Stimulated activated CD8-positive, alpha-beta memory T cell treated with anti-CD3 and anti-CD28 coated beads, Interleukin-12 subunit alpha, Interleukin-12 subunit beta, amount 100 ng/mL, for 1 hour (primary cell): ENCODE measurements around the gene PTGIR.

Experiments used
- DNase-seq: peaks from one replicate; pipeline ENCODE4 v3.0.0-alpha.2; 2020; ENCODE audit warnings: low read depth

The PTGIR gene

GRCh38 chr19:46615966-46616365, 8.9 kb downstream of the PTGIR start:
- DNase-seq = no peak

GRCh38 chr19:46614114-46614722, 10.7 kb downstream of the PTGIR start:
- peak; percentile 73 for DNase-seq

DNA sequence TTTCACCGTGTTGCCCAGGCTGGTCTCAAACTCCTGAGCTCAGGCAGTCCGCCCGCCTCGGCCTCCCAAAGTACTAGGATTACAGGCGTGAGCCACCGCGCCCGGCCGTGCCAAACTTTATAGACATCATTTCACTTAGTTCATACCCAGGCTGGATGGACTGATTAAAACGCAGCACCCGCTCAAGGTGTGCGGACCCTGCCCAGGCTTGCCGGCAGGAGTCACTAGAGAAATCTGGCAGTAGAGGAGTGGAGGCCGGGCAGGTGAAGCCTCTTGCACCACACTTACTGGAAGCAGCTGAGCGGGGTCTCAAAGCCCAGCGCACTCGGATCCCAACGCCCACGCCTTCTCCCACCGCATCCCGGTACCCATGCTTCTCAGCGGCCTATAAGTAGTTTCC, 11.4 kb downstream of the PTGIR start:
- DNase-seq = no peak

DNA sequence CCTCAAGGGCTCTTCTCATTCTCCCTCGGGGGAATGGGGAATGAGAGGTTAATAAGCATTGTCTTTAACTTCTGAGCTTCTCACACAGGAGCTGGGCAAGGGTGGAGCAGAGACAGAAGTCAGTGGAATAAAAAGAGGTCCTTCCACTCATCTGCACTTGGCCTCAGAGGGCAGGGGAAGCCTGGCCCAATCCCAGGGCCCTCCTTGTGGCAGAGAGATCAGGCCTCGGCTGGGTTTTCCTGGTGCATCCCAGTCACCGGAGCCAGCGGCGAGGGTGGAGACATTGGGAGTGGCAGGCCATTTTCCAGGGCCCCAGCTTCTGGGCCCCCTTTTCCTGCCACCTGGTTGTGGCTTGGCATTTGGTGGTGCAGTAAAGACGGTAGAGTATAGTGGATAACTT, 13.1 kb downstream of the PTGIR start:
- DNase-seq = no peak

DNA sequence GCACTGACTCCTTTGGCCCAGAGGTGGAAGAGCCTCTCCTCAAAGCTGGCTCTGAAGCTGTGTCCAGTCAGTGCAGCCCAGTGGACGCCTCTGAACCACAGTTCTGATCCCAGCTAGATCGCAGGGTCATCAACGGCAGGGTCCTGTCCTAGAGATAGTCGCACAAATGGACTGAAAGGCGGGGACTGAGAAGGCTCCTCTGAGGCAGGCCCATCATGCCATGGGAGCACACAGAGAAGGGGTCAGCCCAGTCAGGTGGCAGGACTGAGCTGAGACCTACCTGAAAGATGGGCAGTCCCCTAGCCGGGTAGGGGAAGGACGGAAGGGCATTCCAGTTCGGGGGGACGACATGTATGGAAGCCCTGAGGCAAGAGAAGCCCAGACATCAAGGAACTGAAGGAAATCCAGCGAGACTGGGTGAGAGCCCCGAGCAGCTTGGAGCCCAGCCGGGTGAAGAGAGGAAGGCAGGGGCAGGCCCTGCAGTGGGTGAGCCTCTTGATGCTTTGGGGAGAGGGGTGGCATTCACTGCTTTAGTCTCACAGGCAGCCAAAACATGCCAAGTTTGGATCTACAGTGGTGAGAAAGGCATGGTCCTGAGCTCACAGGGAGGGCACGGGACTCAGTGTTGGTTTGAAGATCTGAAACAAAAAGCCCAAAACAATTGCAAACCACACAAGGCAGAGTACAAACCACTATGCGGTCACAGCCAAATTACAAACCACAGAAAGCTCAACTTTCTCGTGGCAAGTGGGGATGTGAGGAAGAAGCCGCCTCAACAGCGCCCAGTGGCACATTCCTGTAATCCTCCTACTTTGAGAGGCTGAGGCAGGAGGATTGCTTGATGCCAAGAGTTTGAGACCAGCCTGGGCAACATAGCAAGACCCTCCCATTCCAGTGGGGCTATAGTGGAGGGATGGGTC, 13.8 kb downstream of the PTGIR start:
- DNase-seq = no peak

DNA sequence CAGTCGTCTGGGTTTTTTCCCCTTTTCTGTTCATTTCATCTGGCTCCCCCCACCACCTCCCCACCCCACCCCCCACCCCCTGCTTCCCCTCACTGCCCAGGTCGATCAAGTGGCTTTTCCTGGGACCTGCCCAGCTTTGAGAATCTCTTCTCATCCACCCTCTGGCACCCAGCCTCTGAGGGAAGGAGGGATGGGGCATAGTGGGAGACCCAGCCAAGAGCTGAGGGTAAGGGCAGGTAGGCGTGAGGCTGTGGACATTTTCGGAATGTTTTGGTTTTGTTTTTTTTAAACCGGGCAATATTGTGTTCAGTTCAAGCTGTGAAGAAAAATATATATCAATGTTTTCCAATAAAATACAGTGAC, 14.5 kb downstream of the PTGIR start:
- no peak for DNase-seq

DNA sequence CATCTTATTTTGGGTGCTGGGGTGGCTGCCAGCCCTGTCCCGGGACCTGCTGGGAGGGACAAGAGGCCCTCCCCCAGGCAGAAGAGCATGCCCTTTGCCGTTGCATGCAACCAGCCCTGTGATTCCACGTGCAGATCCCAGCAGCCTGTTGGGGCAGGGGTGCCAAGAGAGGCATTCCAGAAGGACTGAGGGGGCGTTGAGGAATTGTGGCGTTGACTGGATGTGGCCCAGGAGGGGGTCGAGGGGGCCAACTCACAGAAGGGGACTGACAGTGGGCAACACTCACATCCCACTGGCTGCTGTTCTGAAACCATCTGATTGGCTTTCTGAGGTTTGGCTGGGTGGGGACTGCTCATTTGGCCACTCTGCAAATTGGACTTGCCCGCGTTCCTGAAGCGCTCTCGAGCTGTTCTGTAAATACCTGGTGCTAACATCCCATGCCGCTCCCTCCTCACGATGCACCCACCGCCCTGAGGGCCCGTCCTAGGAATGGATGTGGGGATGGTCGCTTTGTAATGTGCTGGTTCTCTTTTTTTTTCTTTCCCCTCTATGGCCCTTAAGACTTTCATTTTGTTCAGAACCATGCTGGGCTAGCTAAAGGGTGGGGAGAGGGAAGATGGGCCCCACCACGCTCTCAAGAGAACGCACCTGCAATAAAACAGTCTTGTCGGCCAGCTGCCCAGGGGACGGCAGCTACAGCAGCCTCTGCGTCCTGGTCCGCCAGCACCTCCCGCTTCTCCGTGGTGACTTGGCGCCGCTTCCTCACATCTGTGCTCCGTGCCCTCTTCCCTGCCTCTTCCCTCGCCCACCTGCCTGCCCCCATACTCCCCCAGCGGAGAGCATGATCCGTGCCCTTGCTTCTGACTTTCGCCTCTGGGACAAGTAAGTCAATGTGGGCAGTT, 15.1 kb downstream of the PTGIR start:
- DNase-seq = no peak

DNA sequence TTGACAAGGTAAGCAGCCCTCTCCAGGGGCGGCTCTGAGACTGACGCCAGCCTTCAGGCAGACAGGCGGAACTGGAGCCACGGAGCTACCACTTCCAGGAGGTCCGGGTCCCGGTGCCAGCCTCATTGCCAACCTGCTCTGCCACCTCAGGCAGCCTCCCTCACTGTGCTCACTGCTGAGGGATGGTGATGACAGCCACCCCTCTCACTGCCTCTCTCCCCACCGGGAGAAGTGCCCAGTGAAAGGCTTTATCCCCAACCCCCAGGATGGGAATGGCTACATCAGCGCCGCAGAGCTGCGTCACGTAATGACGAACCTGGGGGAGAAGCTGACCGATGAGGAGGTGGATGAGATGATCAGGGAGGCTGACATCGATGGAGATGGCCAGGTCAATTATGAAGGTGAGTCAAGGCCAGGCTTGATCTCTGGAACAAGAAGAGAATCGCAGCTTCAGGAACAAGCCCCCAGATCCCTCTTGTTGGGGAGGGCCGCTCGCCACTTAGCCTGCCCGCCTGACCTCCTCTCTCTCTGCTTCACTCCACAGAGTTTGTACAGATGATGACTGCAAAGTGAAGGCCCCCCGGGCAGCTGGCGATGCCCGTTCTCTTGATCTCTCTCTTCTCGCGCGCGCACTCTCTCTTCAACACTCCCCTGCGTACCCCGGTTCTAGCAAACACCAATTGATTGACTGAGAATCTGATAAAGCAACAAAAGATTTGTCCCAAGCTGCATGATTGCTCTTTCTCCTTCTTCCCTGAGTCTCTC, 16.1 kb downstream of the PTGIR start:
- DNase-seq = no peak

DNA sequence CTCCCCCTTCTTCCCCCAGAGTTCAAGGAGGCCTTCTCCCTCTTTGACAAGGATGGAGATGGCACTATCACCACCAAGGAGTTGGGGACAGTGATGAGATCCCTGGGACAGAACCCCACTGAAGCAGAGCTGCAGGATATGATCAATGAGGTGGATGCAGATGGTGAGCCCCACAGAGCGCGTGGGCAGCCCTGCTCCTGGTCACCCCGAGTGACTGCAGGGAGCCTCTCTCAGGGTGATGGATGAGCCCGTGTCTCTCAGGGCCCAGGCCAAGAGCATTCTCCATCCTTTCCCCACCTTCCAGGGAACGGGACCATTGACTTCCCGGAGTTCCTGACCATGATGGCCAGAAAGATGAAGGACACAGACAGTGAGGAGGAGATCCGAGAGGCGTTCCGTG, 16.7 kb downstream of the PTGIR start:
- DNase-seq = no peak

- no peak for DNase-seq
These were observed 17.4 kb downstream of the PTGIR start for GRCh38 chr19:46607448-46607841.

- no peak for DNase-seq
These were observed 18.0 kb downstream of the PTGIR start for GRCh38 chr19:46606681-46607447.

GRCh38 chr19:46606019-46606418, 18.9 kb downstream of the PTGIR start:
- no peak for DNase-seq

DNA sequence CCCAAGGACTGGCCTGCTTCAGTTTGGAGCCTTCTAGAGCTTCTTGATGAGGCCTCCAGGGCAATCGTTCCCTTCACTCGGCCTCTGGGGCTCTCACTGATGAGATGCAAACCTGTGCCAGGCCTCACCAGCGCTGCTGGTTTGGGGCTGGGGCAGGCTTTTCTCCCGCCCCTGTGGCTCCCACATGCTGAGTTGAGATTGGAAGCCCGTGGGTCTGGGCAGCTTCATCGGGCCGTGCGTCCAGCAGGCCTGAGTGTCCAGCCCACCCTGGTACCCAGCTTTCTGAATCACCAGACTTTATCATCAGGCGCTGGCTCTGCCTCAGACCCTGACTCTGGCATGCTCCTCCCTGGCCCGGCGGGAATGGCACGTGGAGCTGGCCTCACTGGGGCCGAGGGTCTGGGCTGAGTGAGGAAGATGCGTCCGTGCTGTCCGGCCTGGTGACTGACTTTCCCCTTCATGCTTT, 19.5 kb downstream of the PTGIR start:
- DNase-seq = no peak

DNA sequence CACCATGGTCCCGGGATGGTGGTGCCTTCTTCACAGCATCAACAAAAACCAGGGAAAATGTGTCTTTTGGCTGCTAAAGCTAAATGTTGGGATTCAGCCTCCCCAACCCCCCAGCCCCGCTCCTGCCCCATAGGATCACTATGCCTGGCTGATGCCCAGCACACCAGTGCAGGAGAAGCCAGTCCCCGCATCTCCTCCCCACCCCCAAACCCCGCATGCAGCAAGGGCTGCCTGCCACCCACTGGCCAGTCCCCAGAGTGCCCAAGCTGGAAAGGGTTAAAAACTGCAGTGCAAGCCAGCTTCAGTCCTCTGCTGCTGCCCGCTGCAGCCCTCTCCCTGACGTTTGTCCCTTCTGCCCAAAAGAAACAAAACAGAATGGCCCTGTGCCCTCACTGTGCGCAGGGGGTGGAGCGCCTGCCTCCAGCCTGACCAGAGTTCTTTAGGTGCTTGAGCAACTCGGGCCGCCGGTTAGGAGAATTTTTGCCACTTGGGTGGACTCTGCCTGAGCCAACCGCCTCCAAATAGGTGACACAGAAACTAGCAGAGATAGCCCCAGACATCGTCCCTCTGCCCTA, 20.0 kb downstream of the PTGIR start:
- DNase-seq = no peak

DNA sequence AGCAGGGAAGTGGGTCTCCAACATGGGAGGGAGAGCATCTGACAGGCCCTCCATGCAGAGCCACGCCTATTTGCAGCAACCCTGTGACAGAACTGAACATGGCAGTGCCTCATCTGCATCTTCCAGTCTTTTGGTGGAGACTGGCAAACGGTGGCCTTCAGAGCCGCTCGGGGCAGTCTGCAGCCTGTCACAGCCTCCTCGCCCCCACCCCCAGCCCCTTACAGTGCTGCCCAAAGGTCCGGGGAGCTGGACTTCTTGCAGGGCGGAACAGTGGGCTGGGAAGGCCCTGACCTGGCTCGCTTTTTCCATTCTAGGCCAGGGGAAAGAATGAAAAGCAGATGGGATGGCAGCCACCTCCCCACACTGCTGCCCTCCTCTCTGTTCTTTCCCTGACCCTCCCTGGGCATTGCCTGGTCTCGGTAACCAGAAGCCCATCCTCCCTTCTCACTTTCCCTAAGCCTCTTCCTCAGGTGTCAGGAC, 21.1 kb downstream of the PTGIR start:
- DNase-seq = no peak

DNA sequence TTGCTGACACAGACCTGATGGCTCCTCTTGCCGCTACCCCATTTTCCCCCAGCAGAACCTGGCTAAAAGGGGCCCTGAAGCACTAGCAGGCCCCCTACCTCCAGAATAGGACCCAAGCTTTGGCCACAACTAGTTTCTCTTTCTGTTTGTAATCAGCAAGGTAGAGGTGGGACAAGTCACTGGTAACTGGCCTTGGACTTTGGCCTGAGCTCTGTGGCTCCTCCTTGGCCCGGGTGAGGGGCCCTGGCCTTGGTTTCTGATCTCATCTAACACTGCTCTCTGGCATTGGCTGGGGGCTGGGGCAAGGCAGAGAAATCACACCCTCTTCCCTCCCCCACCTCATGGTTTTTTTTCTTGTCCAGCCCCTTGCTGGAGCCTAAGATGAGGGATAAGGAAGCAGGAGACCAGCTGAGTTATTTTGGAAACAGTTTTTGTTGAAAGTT, 21.7 kb downstream of the PTGIR start:
- DNase-seq = no peak

DNA sequence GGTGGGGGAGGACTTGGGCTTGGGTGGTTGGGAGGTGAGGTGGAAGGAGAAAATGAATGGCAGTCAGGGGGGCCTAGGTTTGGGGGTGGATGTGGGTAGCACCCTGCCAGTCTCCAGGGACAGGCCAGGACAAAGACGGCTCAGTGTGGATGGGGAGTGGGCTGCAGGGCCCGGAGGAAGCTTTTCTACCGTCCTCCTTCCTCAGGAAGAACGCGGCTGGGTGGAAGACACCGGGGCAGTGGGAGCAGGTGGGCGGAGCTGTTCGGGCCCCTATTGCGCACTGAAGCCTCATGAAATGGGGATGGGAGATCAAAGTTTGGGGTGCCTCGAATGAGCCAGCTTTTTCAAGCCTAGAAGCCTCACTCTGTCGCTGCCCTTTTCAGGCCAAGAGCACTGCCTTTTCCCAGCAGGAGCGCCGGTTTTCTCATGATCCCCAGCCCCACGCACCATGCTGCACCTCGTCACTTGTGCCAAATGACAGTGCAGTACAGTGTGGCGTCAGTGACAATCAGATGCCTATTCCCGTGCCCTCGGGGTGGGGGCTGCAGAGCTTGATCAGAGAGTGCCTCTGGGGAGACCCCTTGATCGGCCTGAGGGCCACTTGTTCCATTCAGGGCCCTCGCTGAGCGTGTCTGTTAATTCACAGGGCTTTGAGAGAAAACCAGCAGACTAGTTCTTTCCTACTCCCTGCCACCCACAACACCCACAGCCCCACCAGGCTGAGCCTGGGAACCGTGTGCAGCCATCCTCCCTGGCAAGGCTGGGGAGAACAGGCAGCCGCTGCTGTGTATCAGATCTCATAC, 22.3 kb downstream of the PTGIR start:
- DNase-seq = no peak

GRCh38 chr19:46601318-46602224, 23.3 kb downstream of the PTGIR start, which contains the start of gene CALM3:
Gene CALM3 (plus strand): TSS chr19:46601330. CDS start chr19:46601435, 105 bp downstream.
- no peak for DNase-seq
